SKM-1 (cell line): ENCODE results near the gene KRTAP22-1.

Source experiments
- DNase-seq: peaks from one replicate; lab custom pipeline; 2025; ENCODE audit not compliant: unreplicated experiment; lab: John Stamatoyannopoulos, UW

The KRTAP22-1 gene

GRCh38 chr21:30623362-30623761 is 22.5 kb downstream of the KRTAP22-1 start:
- no peak for DNase-seq

GRCh38 chr21:30625449-30626165 is 24.7 kb downstream of the KRTAP22-1 start:
- no peak for DNase-seq

- DNase-seq = no peak
Observed at GRCh38 chr21:30628109-30628508, 27.2 kb downstream of the KRTAP22-1 start.

- no peak for DNase-seq
Observed at GRCh38 chr21:30629200-30629599, 28.3 kb downstream of the KRTAP22-1 start.

- DNase-seq = no peak
Observed at GRCh38 chr21:30634906-30635305, 34.0 kb downstream of the KRTAP22-1 start, which contains the start of gene KRTAP20-2. Gene KRTAP20-2 (plus strand): TSS chr21:30635206. CDS start chr21:30635264, 58 bp downstream.

GRCh38 chr21:30638686-30639085 is 37.8 kb downstream of the KRTAP22-1 start:
- no peak for DNase-seq

GRCh38 chr21:30642564-30642963 is 41.7 kb downstream of the KRTAP22-1 start, which contains the start of gene KRTAP20-3:
Gene KRTAP20-3 (plus strand): TSS chr21:30642864.
- no peak for DNase-seq

- no peak for DNase-seq
Observed at GRCh38 chr21:30646904-30647414, 46.1 kb downstream of the KRTAP22-1 start.
